ENCODE measurements around the gene TMEM271.
"Not testable (repeated sequence)": the region's sequence is repeated elsewhere in the genome, so short reads cannot be mapped to it uniquely, and the experiment has no call there.

Gene TMEM271

DNA sequence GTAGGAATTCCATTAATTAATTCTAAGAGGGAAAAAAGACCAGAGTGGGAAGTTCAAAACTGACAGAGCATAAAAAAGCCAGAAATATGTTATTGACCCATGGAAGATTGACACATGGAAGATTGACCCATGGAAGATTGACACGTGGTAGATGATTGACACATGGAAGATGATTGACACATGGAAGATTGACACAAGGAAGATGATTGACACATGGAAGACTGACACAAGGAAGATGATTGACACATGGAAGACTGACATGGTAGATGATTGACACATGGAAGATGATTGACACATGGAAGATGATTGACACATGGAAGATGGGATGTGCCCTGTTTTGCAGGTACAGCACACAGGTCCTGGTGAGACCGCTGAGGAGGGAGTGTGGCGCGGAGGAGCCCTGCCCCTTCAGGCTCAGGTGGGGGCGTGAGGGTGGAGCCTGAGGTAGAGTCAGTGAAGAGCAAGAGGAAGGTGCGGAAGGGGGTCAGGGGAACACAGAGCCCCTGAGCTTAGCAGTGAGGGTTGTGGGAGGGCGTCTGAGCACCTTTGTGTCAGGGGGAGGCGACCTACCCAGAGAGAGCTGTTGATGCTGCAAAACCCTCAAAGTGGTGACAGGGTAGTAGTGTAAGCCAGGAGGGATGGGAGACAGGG is 33.4 kb upstream of the TMEM271 start:
- no peak for DNase-seq

DNA sequence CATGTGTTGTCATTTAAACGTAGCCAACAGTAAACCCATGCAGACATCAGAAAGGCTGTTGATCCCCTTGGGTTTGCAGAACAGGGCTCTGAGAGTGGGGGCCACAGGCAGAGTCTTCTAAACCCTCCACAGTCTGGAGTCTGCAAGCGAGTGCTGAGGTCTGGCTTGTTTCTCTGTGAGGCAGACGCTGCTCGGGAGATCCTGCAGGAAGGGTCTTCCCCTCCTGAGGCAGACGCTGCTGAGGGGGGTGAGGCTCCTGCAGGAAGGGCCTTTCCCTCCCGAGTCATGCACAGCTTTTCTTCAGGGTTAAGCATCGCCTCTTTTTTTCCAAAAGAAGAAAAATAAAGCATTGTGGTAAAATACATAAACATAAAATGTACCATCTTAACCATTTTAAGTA is 32.1 kb upstream of the TMEM271 start:
- DNase-seq, result no peak

DNA sequence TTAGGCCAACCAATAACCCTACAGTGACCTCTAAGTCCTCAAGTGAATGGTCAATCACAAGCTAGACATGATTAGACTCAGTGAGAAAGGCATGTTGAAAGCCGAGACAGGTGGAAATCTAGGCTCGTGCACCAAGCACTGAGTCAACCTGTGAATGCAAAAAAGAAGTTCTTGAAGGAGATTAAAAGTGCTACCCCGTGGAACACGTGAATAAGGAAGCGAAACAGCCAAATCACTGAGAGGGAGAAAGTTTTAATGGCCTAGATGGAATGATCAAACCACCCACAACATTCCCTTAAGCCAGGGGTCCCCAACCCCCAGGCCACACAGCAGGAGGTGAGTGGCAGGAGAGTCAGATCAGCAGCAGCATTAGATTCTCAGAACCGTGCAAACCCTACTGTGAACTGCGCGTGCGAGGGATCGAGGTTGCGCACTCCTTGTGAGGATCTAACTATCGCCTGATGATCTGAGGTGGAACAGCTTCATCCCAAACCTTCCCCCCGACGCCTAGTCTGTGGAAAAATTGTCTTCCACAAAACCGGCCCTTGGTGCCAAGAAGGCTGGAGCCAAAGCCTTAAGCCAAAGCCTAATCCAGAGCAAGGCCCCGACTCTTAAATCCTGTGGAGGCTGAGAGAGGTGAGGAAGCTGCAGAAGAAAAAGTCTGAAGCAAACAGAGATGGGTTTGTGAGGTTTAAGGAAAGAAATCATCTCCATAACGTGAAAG is 29.8 kb upstream of the TMEM271 start:
- no peak for DNase-seq

DNA sequence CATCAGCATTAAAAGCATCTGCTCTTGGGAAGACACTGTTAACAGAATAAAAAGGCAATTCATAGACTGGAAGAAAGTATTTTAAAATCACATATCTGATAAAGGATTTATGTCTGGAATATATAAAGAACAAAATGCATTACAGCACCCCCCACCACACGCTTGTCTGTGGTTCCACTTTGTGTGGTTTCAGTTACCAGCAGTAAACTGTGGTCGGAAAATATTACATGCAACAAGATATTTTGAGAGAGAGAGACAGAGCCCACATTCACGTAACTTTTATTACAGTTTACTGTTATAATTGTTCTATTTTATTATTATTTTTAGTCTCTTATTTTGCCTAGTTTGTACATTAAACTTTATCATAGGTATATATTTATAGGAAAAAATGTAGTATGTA is 28.0 kb upstream of the TMEM271 start:
- no peak for DNase-seq

DNA sequence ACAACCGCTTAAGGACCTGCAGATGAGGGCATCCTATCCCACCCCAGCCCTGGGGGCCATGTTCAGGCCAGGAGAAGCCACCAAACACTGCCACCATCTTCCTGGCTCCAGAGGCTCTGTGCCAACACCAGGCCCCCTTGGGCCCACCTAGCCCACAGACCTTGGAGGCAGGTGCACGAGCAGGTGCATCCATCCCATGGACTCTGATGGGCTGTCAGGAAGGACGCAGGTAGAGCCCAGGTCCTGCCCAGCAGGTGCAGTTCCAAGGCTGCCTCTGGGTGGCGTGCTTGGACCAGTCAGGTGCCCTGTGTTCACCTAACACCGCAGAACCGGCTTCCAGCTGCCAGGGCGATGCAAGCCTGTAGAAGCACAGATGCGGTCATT is 26.5 kb upstream of the TMEM271 start:
- no peak for DNase-seq

DNA sequence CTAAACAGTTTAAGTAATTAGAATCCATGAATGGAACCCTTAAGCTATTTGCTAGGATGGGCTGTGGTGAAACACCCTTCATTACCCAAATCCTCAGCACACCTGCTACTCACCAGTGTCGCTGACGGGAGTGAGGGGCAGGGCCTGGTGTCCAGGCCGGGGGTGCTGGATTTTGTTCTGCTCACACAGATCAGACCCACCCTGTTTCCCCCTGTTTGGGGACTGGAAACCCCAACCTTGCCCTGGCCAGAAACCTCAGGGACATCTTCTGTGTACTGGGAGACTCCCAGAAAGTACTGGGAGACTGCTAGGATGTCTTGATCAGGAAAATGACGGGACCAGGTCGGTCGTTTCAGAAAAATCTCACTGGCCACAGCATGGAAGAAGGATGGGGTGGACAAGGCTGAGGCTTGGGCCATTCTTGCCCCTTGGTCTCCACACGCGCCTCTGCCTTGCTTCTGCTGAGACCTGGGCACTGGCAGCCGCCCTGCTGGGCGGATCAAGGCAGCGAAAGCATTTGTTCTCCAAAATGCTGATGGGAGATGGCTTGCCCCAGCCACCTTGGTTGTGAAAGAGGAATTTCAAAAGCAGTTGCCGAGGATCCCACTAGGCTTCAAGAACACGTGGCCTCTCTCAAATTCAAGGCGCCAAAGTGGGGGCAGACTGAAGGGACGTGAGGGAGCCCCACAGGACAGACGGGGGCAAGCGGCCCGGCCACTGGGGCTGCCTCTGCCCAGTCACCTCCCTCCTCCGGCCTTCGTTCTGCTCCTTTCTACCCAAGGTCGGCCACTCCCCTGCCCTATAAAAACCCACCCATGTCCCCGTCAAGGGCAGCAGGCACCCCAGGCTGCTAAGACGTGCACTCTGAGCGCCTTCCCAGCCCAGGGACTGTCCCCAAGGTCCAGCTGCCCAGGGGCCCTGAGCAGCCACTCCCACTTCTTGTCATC is 25.8 kb upstream of the TMEM271 start:
- DNase-seq, result no peak

DNA sequence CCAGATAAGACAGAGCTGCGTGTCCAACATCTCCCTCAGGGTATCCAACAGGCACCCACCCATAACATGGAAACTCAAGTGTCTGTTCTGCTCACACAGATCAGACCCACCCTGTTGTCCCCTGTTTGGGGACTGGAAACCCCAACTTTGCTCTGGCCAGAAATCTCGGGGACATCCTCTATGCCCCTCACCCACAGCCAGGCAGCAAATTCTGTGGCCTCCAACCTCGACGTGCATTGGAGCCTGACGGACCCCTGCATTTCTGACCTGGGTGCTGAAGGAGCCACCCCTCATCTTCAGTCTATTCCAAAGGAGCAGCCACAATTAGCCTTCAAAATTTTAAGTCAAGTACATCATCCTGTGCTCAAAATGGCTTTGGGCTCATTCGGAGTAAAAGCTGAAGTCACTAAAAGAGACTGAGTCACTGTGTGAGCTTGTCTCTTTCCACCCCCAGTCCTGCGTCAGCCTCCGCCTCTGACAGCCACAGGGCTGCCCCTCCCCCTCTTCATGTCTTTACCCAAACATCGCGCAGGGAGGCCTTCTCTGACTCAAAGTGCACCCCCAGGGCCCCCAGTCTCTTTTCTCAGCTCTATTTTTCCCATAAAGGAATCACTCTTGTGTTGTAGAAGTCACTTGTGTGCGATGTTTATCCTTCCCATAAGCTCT is 24.9 kb upstream of the TMEM271 start:
- no peak for DNase-seq

DNA sequence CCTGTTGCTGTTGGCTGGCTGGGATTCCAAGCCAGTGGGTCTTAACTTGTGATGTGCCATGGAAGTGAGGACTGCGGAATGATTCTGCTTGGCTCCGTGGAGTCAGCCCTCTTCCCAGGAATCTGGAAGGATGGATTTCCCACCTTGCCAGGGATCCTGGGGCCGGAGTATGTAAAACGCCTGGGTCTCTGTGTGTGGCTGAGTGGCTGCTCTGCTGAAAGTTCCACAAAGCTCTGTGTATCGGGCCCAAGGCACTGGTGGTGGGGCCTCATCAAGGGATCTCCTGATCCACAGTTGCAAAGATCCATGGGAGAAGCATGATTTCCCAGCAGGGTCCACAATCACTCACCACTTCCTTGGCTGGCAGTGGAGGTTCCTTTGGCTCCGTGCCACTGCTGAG is 24.1 kb upstream of the TMEM271 start:
- no peak for DNase-seq

DNA sequence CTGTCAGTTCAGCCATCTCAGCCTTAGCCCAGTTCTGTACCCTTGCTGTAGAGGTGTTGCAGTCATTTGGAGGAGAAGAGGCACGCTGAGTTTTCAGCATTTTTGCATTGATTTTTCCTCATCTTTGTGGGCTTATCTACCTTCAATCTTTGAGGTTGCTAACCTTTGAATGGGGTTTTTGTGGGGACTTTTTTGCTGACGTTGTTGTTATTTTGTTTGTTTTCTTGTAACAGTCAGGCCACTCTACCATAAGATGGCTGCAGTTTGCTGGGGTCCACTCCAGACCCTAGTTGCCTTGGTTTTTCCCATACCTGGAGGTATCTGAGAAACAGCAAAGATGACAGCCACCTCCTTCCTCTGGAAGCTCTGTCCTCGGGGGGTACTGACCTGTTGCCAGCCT is 22.8 kb upstream of the TMEM271 start:
- no peak for DNase-seq

DNA sequence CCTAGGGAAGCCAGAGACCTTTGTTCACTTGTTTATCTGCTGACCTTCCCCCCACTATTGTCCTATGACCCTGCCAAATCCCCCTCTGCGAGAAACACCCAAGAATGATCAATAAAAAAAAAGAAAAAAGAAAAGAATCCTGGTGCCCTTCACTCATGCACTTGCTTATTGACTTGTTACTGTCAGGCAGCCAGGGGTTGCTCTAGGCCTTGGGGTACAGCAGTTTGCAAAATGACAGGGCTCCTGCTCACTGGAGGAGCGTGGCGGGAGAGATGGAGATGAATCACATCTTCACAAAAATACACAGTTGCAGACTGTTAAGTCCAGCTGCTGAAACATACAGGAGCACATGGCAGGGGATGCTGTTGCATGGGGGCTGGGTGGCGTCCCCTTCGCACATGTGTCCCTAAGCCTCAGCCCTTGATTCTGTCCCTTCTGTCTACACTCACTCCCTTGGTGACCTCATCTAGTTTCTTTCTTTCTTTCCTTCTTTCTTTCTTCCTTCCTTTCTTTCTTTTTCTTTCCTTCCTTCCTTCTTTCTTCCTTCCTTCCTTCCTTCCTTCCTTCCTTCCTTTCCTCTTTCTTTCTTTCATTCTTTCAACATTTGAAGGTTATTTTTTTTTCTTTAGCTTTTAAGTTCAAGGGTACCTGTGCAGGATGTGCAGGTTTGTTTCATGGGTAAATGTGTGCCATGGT is 16.9 kb upstream of the TMEM271 start:
- no peak for DNase-seq

DNA sequence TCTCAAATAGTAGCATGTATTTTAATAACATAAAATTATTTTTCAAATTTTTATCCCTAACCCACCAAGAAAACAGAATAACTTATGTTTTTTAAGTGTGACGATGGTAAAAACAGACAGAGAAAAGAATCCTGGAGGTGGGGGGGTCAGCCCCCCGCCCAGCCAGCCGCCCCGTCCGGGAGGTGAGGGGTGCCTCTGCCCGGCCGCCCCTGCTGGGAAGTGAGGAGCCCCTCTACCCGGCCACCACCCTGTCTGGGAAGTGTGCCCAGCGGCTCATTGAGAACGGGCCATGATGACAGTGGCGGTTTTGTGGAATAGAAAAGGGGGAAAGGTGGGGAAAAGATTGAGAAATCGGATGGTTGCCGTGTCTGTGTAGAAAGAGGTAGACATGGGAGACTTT is 16.1 kb upstream of the TMEM271 start:
- not testable (repeated sequence) for DNase-seq

DNA sequence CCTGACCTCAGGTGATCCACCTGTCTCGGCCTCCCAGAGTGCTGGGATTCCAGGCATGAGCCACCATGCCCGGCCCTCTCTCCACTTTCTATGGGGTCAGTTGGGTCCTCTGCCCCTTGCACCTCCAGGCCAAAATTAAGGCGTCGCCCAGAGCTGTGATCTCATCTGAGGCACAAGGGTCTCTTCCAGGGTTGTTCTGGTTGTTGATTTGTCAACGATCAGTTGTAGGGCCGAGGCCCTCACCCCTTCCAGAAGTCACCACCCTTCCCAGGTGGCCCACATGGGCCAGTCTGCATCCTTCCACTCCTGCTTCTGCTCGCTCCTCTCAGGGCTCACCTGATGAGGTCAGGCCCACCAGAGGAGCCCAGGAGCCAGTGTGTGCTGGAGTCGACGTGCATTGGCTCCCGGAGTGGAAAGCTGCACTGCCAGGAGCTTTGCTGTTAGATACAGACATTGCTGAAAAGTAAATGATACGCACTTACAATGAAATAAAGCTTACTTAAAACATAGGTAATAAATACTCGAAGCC is 14.3 kb upstream of the TMEM271 start:
- DNase-seq, result no peak

DNA sequence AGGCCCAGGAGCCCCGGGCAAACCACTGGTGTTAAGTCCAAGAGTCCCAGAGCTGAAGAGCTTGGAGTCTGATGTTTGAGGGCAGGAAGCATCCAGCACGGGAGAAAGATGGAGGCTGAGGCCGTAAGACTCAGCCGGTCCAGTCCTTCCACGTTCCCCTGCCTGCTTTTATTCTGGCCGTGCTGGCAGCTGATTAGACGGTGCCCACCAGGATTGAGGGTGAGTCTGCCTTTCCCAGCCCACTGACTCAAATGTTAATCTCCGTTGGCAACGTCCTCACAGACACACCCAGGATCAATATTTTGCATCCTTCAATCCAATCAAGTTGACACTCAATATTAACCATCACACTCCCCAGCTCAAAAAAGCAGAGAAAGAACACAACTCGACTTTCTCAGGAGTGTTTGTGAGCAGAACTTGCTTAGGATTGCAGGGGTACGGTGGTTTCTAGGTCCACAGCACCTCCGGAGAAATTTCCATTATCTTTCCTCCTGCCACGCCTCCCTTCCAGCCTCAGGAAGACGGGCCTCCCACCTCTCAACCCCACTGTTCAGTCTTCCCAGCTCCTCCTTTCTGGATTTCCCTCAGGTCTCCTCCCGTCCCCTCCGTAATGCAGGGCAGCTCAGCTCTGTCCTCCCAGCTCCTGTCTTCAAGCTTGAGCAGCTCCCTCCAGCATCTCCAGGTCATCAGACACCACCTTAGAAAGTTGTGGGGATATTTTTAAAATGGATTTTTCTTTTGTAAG is 13.3 kb upstream of the TMEM271 start:
- no peak for DNase-seq

DNA sequence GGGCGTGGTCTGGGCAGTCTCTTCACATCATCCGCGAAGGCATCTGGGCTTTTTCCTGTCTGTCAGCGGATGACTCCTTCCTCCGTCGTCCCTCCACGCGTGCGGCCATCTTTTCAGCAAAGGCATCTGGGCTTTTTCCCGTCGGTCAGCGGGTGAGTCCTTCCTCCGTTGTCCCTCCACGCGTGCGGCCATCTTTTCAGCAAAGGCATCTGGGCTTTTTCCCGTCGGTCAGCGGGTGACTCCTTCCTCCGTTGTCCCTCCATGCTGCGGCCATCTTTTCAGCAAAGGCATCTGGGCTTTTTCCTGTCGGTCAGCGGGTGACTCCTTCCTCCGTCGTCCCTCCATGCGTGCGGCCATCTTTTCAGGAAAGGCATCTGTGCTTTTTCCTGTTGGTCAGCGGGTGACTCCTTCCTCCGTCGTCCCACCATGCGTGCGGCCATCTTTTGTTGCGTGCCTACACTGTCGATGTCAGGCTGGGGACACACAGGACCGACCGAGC is 12.3 kb upstream of the TMEM271 start:
- DNase-seq, result no peak

DNA sequence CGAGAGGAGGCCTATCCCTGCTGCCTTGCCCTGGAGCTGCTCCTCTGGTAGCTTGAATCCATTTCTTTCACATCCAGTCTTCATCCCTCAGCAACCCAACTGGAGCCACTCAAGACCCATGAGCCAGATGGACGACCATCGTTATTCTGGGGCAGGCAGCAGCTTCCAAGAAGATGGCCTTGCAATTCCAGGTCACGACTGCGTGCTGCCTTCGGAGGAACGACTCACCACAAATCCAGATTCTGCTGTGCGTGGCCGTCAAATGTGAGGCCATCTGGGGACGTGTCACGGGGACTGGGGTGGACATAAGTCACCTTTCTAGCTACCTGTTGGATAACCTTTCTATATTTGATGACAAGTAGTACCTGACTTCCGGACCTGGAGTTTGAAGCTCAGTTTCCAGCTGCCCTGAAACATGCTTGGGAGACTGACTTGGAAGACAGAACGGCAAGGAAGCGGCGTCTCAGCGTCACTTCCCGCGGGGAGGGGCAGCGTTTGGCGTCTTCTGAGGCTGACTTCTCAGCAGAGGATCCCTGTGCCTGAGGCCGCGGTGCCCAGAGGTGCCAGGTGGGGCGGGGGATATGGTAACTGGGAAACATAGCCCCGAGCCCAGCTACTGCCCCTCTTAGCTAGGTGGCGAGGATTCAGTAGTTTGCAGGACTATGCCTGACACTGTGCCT is 11.7 kb upstream of the TMEM271 start:
- no peak for DNase-seq

DNA sequence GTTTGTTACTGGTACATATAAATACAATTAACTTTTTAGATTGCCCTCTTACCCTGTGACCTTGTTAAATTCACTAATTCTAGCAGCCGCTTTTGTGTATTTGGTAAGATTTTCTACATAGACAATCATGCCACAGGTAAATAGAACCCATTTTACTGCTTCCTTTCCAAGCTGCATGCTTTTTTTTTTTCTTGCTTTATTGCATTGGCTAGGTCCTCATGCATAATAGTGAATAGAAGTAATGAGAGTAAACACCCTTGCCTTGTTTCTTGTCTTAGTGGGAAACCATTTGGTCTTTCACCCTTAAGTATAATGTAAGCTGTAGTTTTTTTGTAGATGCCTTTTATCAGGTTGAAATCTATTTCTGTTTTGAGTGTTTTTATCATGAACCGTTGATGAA is 7.7 kb upstream of the TMEM271 start:
- DNase-seq, result no peak

DNA sequence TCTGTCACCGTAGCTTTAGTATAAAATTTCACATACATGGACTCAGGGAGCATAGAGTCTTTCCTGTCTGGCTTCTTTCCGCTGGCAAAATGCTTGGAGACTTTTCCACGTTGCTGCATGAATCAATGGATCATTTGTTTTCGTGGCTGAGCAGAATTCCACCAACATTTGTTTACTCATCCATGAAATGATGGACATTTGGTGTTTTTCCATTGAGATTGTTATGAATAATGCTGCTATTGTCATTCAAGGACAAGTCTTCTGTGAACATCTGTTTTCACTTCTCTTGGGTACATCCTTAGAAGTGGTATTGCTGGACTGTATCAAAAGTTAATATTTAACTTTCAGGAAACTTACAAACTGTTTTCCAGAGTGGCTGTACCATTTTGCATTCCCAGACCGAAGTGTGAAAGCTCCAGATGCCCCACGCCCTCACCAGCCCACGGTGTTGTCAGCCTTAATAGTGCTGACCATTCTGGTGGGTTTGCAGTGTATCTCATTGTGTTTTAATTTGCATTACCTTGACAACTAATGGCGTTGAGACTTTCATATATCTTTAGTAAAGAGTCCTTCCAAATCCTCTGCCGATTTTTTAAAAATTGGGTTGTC is 5.8 kb upstream of the TMEM271 start:
- DNase-seq, result no peak

DNA sequence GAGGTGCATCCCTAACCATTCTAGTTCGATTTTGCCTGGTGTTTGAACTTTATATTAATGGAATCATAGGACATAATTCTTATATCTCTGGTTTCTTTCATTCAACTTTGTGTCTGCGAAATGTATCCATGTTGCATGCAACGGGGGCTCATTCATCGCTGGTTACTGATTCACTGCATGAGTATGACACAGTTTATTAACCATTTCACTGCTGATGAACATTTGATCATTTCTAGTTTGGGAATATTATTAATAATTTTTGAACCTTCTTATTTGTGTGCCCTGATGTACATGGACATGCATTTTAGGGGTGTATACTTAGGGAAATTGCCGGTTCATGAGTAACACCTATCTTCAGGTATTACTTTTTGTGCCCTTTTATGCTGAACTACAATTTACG is 5.1 kb upstream of the TMEM271 start:
- DNase-seq, result no peak

DNA sequence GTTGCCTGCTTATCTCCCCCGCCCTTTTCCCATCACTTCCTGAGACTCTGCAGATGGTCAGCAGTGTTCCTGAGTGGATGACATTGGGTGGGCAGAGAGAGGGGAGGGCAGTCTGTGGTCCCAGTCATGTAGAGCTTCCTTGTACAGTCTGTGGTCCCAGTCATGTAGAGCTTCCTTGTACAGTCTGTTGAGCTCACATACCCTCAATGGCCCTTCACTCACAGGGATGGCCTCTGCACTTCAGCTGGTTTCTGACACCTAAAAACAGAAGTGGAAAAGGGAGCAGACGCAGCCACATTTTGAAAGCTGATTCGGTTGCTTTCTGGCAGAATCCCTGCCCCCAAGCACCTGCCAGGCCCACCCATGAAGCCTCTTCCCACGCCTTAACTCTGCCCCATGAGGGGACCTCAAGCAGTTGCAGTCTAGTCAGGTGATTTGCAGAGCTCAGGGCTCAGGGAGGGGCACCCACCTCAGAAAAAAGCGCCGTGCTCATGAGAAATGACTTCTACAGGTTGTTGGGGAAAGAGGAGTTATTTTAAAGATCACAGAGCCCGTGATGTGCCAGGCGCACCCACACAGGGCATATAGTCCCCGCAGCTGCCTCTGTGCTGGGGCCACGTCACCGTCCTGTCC is 3.6 kb upstream of the TMEM271 start:
- DNase-seq, result no peak
